Esophagus squamous epithelium (tissue), 5 donors: ENCODE measurements around the gene ARFRP1. TPM values are rescaled to one million over a fixed set of nuclear protein-coding genes. Genes with fewer than 3 reads are reported as not detected.
"Not testable (repeated sequence)": the region's sequence is repeated elsewhere in the genome, so short reads cannot be mapped to it uniquely, and the experiment has no call there.

Experiments used
- DNase-seq: peaks from one replicate; lab custom pipeline; 2025; lab: John Stamatoyannopoulos, UW
- H3K27ac ChIP-seq, 4 donors: fragments of 200-600 bp; sonication (generic); one replicate each; pipeline ENCODE4 v1.5.1; 2016 to 2019; ENCODE audit warnings: mild to moderate bottlenecking in 1 of 4
- H3K27me3 ChIP-seq, 4 donors: fragments of 200-600 bp; sonication (generic); 1 replicate in 3 of 4; 2 replicates in 1 of 4; pipeline versions ENCODE4 v1.5.1 to v1.6.0; 2017 to 2021; ENCODE audit warnings: antibody characterized with exemption in 1 of 4
- H3K36me3 ChIP-seq, 3 donors: fragments of 200-600 bp; sonication (generic); one replicate each; pipeline ENCODE4 v1.5.1; 2016 to 2019
- H3K4me1 ChIP-seq, 3 donors: fragments of 200-600 bp; sonication (generic); one replicate each; pipeline ENCODE4 v1.5.1; 2017 to 2019
- H3K4me3 ChIP-seq, 4 donors: fragments of 200-600 bp; sonication (generic); 1 replicate in 3 of 4; 2 replicates in 1 of 4; pipeline ENCODE4 v1.5.1; 2016 to 2019; ENCODE audit warnings: mild to moderate bottlenecking in 2 of 4, moderate library complexity in 1 of 4
- H3K9me3 ChIP-seq, 3 donors: fragments of 200-600 bp; sonication (generic); one replicate each; pipeline ENCODE4 v1.5.1; 2016 to 2019
- CTCF ChIP-seq, 6 experiments: fragments of 450-650 bp in 4 of 6; fragments of 200-600 bp in 2 of 6; sonication (generic) in 2 of 6; IDR thresholded peaks; one replicate each; pipeline ENCODE4 v1.5.1; 2016 to 2019; ENCODE audit warnings: antibody characterized with exemption in 6 of 6, mild to moderate bottlenecking in 4 of 6, moderate library complexity in 4 of 6
- POLR2A ChIP-seq, 4 donors: fragments of 450-650 bp; IDR thresholded peaks; one replicate each; pipeline ENCODE4 v1.6.1; 2017; ENCODE audit warnings: antibody characterized with exemption in 4 of 4, mild to moderate bottlenecking in 4 of 4, moderate library complexity in 3 of 4
- WGBS, 2 donors: methylation state at CpG; one replicate each; pipeline ENCODE4 v1.1.5; 2018; 5-methylcytosine and 5-hydroxymethylcytosine counted together
- intact Hi-C: fragments of 100-400 bp; cut with DNase I; formaldehyde crosslinking; loops from one replicate; pipeline ENCODE4 v1.15.0; 2022
- total RNA-seq, 4 donors: library from RNA; depleted of rRNA; stranded (reverse); fragments of >200 nt; gene quantifications; one replicate each; pipeline ENCODE4 v1.1.0, GENCODE V29; 2016
- donor health status: DM: yes; HTN: yes; CAD: no.

The ARFRP1 gene
- total RNA-seq, 4 donors from 2014 or later = 30.4 to 45.5 (median 37.0) TPM

- DNase-seq = no peak
- H3K36me3 ChIP-seq = peaks cover 10 to 53% (median 12%) of the 10 kb centered on the region in 3 donors
Observed at GRCh38 chr20:63660622-63661021, 47.2 kb downstream of the ARFRP1 start.

GRCh38 chr20:63660174-63660573 is 47.6 kb downstream of the ARFRP1 start:
- intact Hi-C loops = not testable (repeated sequence)

More at GRCh38 chr20:63660622-63661021, 47.2 kb downstream of the ARFRP1 start:
- TF ChIP-seq CTCF (IDR thresholded peaks at IDR 0.05) (no peak), POLR2A (IDR thresholded peaks at IDR 0.05) (no peak)
- no peak overlapping the region for H3K4me3 ChIP-seq
- WGBS, 2 donors = 84 to 86% methylated on average over 7 to 8 of the region's 8 CpGs
- no peaks in the 10 kb centered on the region for H3K27me3 ChIP-seq
- no peak overlapping the region for H3K27ac ChIP-seq
- peaks cover 14 to 29% (median 14%) of the 10 kb centered on the region in 3 donors for H3K4me1 ChIP-seq
- H3K9me3 ChIP-seq = no peaks in the 10 kb centered on the region
- intact Hi-C loops = no loop called here

GRCh38 chr20:63659370-63659769 is 48.4 kb downstream of the ARFRP1 start:
- Histone ChIP-seq H3K36me3 (peaks cover 10 to 41% (median 12%) of the 10 kb centered on the region in 3 donors), H3K4me3 (peak overlapping the region in 3 of 4 donors; percentile 77 to 89 (median 88)), H3K27ac (peak overlapping the region; percentile 82 to 91 (median 90)), H3K27me3 (no peaks in the 10 kb centered on the region), H3K9me3 (no peaks in the 10 kb centered on the region), H3K4me1 (peaks cover 14 to 31% (median 14%) of the 10 kb centered on the region in 3 donors)
- 87% methylated on average over 6 of the region's 13 CpGs; no CpG with 5 or more reads in 1 of the 2 donors for WGBS, 2 donors
- TF ChIP-seq POLR2A (IDR thresholded peaks at IDR 0.05) = no peak
- no peak for TF ChIP-seq CTCF (IDR thresholded peaks at IDR 0.05)
- no peak for DNase-seq
- intact Hi-C loops = no loop called here

More at GRCh38 chr20:63660174-63660573, 47.6 kb downstream of the ARFRP1 start:
- H3K9me3 ChIP-seq, DNase-seq, H3K27me3 ChIP-seq, H3K27ac ChIP-seq, H3K4me3 ChIP-seq: not testable (repeated sequence)
- 67 to 91% methylated on average over 2 to 10 of the region's 10 CpGs for WGBS, 2 donors
- H3K4me1 ChIP-seq = peaks cover 14 to 29% (median 14%) of the 10 kb centered on the region in 3 donors
- peaks cover 10 to 49% (median 12%) of the 10 kb centered on the region in 3 donors for H3K36me3 ChIP-seq

GRCh38 chr20:63658749-63659187 is 49.0 kb downstream of the ARFRP1 start:
- intact Hi-C loops = no loop called here
- no peak for DNase-seq
- TF ChIP-seq CTCF (IDR thresholded peaks at IDR 0.05) (no peak), POLR2A (IDR thresholded peaks at IDR 0.05) (peak in 1 of 4 donors; percentile 21)
- 0 to 6% methylated on average over 12 to 13 of the region's 25 CpGs for WGBS, 2 donors
- no peaks in the 10 kb centered on the region for H3K27me3 ChIP-seq
- H3K27ac ChIP-seq = peak overlapping the region; percentile 82 to 91 (median 90)
- no peaks in the 10 kb centered on the region for H3K9me3 ChIP-seq
- H3K4me3 ChIP-seq = peak overlapping the region; percentile 63 to 89 (median 82)
- H3K36me3 ChIP-seq = peaks cover 10 to 35% (median 12%) of the 10 kb centered on the region in 3 donors
- H3K4me1 ChIP-seq = peaks cover 18 to 37% (median 19%) of the 10 kb centered on the region in 3 donors

- TF ChIP-seq CTCF (IDR thresholded peaks at IDR 0.05) (peak in 3 of 6 experiments; percentile 6 to 45 (median 9)), POLR2A (IDR thresholded peaks at IDR 0.05) (peak in 2 of 4 donors; percentile 32 to 44)
- Histone ChIP-seq H3K27ac (peak within 1 kb of the TSS; percentile 82 to 91 (median 90)), H3K27me3 (no peaks in the 10 kb centered on the region), H3K9me3 (no peaks in the 10 kb centered on the region), H3K4me1 (peaks cover 21 to 43% (median 25%) of the 10 kb centered on the region in 3 donors), H3K36me3 (peaks cover 10 to 28% (median 11%) of the 10 kb centered on the region in 3 donors), H3K4me3 (peak within 1 kb of the TSS; percentile 63 to 89 (median 82))
- 1 to 11% methylated on average over 7 to 16 of the region's 73 CpGs for WGBS, 2 donors
- peak; percentile 66 for DNase-seq
- intact Hi-C loops = no loop called here
Observed at GRCh38 chr20:63657937-63658748, 49.6 kb downstream of the ARFRP1 start, which contains the start of gene RTEL1. Gene RTEL1 (plus strand): TSS chr20:63658312. CDS start chr20:63659403, 1,091 bp downstream.
